Measurements from ENCODE around the gene PAFAH1B1.
"Not testable (repeated sequence)": the region's sequence is repeated elsewhere in the genome, so short reads cannot be mapped to it uniquely, and the experiment has no call there.

Gene PAFAH1B1

DNA sequence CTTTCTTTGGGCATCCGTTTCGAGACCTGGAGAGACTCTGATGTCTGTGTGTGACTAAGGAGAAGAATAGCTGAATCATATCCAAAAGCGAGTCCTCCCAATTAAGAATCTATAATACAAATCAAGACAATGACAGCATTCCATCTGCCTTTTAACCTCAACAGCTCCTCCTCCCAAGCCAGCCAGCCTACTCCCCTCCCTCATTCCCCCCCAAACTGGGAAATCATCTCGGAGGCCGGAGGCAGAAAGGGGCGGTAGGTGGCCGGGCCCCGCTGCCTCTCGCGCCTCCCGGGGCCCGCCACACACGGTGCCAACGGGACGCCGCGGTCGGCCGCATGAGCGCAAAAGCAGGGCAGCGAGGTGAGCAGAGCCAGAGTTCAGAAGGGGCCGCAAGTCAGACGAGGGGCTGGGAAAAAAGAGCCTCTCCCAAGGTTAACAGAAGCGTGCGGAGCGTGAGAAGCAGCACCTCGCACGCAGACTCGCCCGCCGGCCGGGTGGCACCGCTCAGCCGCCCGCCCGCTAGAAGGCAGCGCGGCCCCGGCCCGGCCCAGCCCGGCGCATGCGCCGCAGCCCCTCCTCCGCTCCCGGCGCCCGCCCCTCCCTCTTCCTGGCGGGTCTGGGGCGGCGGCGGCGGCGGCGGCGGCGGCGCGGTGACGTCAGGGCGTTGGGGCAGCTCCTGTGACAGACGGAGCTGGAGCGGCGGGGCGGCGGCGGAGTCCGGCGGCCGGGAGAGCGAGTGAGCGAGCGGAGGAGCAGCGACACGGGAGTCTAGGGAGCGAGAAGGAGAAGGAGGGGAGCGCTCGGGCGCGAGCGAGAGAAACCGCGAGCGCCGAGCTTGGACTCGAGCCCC lies at the start of gene PAFAH1B1:
PAFAH1B1 (plus strand) TSS at position 684 of the 850 bp plus-strand sequence. CDS start 44,635 bp downstream, outside the sequence.
- H3K27me3 ChIP-seq (ENCODE audit: insufficient read depth, low read depth, severe bottlenecking), result no peaks in the 10 kb centered on the region
- H3K9me3 ChIP-seq (ENCODE audit: severe bottlenecking), result no peaks in the 10 kb centered on the region
- TF ChIP-seq, protein P1, sequence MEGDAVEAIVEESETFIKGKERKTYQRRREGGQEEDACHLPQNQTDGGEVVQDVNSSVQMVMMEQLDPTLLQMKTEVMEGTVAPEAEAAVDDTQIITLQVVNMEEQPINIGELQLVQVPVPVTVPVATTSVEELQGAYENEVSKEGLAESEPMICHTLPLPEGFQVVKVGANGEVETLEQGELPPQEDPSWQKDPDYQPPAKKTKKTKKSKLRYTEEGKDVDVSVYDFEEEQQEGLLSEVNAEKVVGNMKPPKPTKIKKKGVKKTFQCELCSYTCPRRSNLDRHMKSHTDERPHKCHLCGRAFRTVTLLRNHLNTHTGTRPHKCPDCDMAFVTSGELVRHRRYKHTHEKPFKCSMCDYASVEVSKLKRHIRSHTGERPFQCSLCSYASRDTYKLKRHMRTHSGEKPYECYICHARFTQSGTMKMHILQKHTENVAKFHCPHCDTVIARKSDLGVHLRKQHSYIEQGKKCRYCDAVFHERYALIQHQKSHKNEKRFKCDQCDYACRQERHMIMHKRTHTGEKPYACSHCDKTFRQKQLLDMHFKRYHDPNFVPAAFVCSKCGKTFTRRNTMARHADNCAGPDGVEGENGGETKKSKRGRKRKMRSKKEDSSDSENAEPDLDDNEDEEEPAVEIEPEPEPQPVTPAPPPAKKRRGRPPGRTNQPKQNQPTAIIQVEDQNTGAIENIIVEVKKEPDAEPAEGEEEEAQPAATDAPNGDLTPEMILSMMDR (IDR thresholded peaks at IDR 0.05; ENCODE audit: low read depth, low read length), result no peak
- peaks cover 20% of the 10 kb centered on the region for H3K36me3 ChIP-seq
- H3K4me3 ChIP-seq (ENCODE audit: low read depth, low read length), result peak within 1 kb of the TSS; percentile 98
- H3K27ac ChIP-seq, result peak within 1 kb of the TSS; percentile 99
- peak; percentile 89 for DNase-seq

DNA sequence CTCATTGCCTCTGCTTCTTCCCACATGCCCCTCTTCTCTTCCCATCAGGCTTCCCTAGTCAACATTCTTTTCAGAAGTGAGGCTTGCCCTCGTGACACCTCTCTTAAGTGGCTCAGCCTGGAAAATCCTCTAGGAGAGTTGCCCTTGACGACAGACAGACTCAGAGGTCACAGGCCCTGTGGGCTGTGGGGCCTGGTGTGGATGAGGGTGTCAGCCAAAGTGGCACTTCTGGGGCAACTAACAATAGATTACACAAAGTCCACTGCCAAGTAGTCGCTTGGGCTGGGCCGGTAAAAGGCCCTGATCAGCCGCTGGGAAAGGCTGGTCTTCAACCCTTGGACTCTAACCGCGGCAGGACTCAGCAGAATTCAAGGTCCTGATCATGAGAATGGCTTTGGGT lies 48.1 kb upstream of the PAFAH1B1 start:
- DNase-seq, result peak; percentile 64
- Histone ChIP-seq H3K27me3 (ENCODE audit: insufficient read depth, low read depth, severe bottlenecking) (no peaks in the 10 kb centered on the region), H3K36me3 (no peaks in the 10 kb centered on the region), H3K4me3 (ENCODE audit: low read depth, low read length) (no peak overlapping the region), H3K9me3 (ENCODE audit: severe bottlenecking) (no peaks in the 10 kb centered on the region), H3K27ac (peak overlapping the region; percentile 80)
- TF ChIP-seq, protein P1 (IDR thresholded peaks at IDR 0.05; ENCODE audit: low read depth, low read length), result no peak

DNA sequence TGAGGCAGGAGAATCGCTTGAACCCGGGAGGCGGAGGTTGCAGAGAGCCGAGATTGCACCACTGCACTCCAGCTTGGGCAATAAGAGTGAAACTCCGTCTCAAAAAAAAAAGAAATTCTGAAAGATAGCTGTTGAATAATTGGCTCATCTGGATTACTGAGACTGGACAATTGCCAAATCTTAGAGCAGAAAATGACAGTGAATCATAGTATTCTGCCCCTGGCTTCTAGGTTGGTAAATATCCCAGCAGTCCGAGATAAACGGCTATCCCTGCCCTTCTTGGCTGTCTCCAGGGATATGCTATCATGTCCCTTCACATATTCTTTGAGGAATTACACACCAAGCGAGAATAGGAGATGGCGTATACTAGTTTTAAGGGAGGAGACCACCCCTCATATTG lies 46.3 kb upstream of the PAFAH1B1 start:
- Histone ChIP-seq H3K36me3 (no peaks in the 10 kb centered on the region), H3K27me3 (ENCODE audit: insufficient read depth, low read depth, severe bottlenecking) (no peaks in the 10 kb centered on the region), H3K27ac (no peak overlapping the region), H3K4me3 (ENCODE audit: low read depth, low read length) (no peak overlapping the region), H3K9me3 (ENCODE audit: severe bottlenecking) (no peaks in the 10 kb centered on the region)
- TF ChIP-seq, protein P1 (IDR thresholded peaks at IDR 0.05; ENCODE audit: low read depth, low read length), result no peak
- no peak for DNase-seq

DNA sequence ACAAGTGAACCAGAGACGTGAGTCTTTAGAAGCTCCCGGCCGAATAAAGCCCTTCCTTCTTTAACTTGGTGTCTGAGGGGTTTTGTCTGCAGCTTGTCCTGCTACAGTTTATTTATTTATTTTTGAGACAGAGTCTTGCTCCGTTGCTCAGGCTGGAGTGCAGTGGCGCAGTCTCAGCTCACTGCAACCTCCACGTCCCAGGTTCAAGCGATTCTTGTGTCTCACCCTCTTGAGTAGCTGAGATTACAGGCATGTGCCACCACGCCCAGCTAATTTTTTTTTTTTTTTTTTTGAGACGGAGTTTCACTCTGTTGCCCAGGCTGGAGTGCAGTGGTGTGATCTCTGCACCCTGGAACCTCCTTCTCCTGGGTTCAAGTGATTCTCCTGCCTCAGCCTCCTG lies 45.4 kb upstream of the PAFAH1B1 start:
- H3K36me3 ChIP-seq; DNase-seq; H3K27ac ChIP-seq; H3K4me3 ChIP-seq (ENCODE audit: low read depth, low read length); H3K9me3 ChIP-seq (ENCODE audit: severe bottlenecking); H3K27me3 ChIP-seq (ENCODE audit: insufficient read depth, low read depth, severe bottlenecking): not testable (repeated sequence)

DNA sequence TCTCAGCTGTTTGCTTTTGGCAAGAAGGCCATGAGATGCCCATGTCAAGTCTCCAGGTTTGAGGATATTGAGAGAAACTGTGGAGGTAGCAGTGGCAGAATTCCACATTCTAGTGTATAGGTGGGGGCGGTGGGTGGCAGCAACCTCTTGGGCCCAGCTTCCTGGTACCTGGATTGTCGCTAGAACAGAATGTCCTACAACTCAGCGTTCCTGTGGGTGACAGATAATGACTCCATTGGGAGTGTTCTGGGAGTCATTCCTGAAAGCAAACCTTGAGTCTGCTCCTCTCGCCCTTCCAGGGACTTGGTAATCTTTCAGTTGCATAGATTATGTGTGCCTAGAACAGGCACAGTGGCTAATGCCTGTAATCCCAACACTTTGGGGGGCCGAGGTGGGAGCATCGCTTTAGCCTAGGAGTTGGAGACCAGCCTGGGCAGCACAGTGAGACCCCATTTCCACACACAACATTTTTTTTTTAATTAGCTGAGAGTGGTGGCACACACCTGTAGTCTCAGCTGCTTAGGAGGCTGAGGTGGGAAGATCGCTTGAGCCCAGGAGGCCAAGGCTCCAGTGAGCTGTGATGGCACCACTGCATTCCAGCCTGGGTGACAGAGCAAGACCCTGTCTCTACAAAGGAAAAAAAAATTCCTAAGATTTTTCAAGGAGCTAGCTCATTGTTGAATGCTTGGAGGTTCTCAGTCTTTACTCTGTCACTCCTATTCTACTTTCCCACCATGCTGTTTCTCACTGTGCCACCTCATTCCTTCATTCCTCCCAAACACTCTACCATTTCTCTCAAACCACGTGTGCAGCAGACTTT lies 43.9 kb upstream of the PAFAH1B1 start:
- Histone ChIP-seq H3K27me3 (ENCODE audit: insufficient read depth, low read depth, severe bottlenecking) (no peaks in the 10 kb centered on the region), H3K36me3 (no peaks in the 10 kb centered on the region), H3K4me3 (ENCODE audit: low read depth, low read length) (no peak overlapping the region), H3K9me3 (ENCODE audit: severe bottlenecking) (no peaks in the 10 kb centered on the region), H3K27ac (no peak overlapping the region)
- TF ChIP-seq, protein P1 (IDR thresholded peaks at IDR 0.05; ENCODE audit: low read depth, low read length), result no peak
- no peak for DNase-seq

DNA sequence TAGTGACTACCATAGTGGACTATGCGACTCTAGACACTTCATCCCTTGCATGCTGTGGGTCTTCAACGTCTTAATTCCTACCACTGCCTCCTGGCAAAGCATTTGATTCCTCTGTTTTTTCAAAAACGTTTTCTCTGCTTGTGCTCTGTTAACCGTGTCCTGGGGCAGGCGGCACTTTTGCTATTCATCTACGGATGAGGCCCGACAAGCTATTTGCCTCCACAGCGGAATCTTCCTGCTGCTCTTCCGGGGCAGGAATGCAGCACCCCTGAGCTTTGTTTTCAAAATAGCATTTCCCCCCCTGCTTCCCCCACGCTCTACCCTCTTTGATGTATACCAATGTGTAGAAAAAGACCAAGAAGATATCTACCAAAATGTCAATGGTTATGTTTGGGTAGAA lies 42.0 kb upstream of the PAFAH1B1 start:
- H3K36me3 ChIP-seq, result no peaks in the 10 kb centered on the region
- DNase-seq, result no peak
- TF ChIP-seq, protein P1 (IDR thresholded peaks at IDR 0.05; ENCODE audit: low read depth, low read length), result no peak
- H3K9me3 ChIP-seq (ENCODE audit: severe bottlenecking), result peaks cover 4% of the 10 kb centered on the region
- no peak overlapping the region for H3K4me3 ChIP-seq (ENCODE audit: low read depth, low read length)
- H3K27me3 ChIP-seq (ENCODE audit: insufficient read depth, low read depth, severe bottlenecking), result no peaks in the 10 kb centered on the region
- H3K27ac ChIP-seq, result no peak overlapping the region

All from WERI-Rb-1 (cell line).